Measurements from ENCODE around the gene ATP6AP2. TPM values are rescaled to one million over a fixed set of nuclear protein-coding genes. Genes with fewer than 3 reads are reported as not detected.

ATP6AP2 gene
- total RNA-seq, 1 experiment from 2014 or later, result 62.0 TPM

DNA sequence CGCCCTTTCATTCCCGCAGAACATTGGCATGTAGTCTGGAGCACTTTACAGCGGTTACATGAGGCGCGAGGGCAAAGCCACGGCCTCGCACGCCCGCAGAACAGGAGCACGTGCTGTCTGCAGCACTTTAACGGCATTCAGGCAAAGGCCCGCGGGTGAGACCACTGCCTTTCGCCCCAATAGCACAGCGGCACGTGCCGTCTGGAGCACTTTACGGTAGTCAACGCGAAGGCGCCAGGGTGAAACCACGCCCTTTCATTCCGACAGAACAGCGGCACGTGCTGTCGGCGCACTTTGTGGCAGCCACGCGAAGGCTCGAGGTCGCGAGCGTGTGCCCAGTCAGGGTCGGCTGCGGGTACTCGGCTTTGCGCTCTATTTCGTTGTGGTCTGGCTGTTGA is 42.4 kb downstream of the ATP6AP2 start, which contains the start of gene MPC1L:
TSS of gene MPC1L (plus strand) at position 290 of the 398 bp plus-strand sequence. CDS start 138 bp downstream, outside the sequence.
- Histone ChIP-seq H2AFZ (ENCODE audit: low read depth, low read length, poor library complexity, severe bottlenecking) (no peak within 1 kb of the TSS), H4K20me1 (ENCODE audit: insufficient read depth) (no peaks in the 10 kb centered on the region), H3K27ac (ENCODE audit: low read depth, low read length) (no peak within 1 kb of the TSS), H3K9ac (ENCODE audit: low read length) (no peak within 1 kb of the TSS), H3K4me2 (ENCODE audit: low read length) (no peak within 1 kb of the TSS), H3K36me3 (ENCODE audit: control insufficient read depth in 1 of 2, insufficient read depth in 2 of 2, low read length in 2 of 2) (no peaks in the 10 kb centered on the region; a peak in 1 of 4 replicates), H3K79me2 (ENCODE audit: insufficient read depth, low read length) (no peaks in the 10 kb centered on the region), H3K27me3 (ENCODE audit: insufficient read depth, low read length) (no peaks in the 10 kb centered on the region), H3K9me2 (ENCODE audit: insufficient read depth) (no peaks in the 10 kb centered on the region), H3K4me1 (ENCODE audit: control insufficient read depth in 1 of 2, insufficient read depth in 2 of 2, low read length in 2 of 2) (no peaks in the 10 kb centered on the region), H3K4me3 (replicated peaks in 1 of 2; ENCODE audit: low read depth in 1 of 2, low read length in 2 of 2) (no peak within 1 kb of the TSS), H3K9me3 (ENCODE audit: control insufficient read depth in 1 of 2, insufficient read depth in 1 of 2, low read depth in 1 of 2, low read length in 2 of 2) (no peaks in the 10 kb centered on the region)
- ATAC-seq (no peak), DNase-seq (ENCODE audit: low read depth, low spot score) (no peak)
- intact Hi-C loops (cut with micrococcal nuclease), result no loop called here
- ChIA-PET CTCF (no interaction called here), RAD21 (ENCODE audit: low non-redundant PET in 1 of 2, low total read pairs in 2 of 2, uncharacterized antibody in 2 of 2, unreplicated experiment in 2 of 2) (no interaction called here), POLR2A (no interaction called here)
- no TSS peak for BruUV-seq (replicated peaks)
- TF ChIP-seq ZFX (IDR thresholded peaks at IDR 0.05) (no peak), ELF1 (IDR thresholded peaks at IDR 0.05; ENCODE audit: borderline replicate concordance, low read depth) (no peak)

DNA sequence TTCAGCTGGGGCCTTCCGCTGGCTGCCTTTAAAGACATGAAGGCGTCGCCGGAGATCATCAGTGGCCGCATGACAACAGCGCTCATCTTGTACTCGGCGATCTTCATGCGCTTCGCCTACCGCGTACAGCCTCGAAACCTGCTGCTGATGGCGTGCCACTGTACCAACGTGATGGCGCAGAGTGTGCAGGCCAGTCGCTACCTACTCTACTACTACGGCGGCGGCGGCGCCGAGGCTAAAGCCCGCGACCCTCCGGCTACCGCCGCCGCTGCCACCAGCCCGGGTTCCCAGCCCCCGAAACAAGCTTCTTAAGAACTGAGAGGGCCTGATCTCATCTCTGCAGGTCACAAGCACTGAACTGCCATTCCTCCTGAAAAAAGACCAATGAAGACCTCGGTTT is 42.9 kb downstream of the ATP6AP2 start:
- RAD21 ChIA-PET (ENCODE audit: low non-redundant PET in 1 of 2, low total read pairs in 2 of 2, uncharacterized antibody in 2 of 2, unreplicated experiment in 2 of 2), result no interaction called here
- no peaks in the 10 kb centered on the region for H4K20me1 ChIP-seq (ENCODE audit: insufficient read depth)
- H2AFZ ChIP-seq (ENCODE audit: low read depth, low read length, poor library complexity, severe bottlenecking), result no peak overlapping the region
- H3K9ac ChIP-seq (ENCODE audit: low read length), result no peak overlapping the region
- intact Hi-C loops (cut with micrococcal nuclease), result no loop called here
- H3K36me3 ChIP-seq (ENCODE audit: control insufficient read depth in 1 of 2, insufficient read depth in 2 of 2, low read length in 2 of 2), result peaks cover 0 to 2% of the 10 kb centered on the region in 2 experiments; a peak in 1 of 4 replicates
- no peak for DNase-seq (ENCODE audit: low read depth, low spot score)
- no TSS peak for BruUV-seq (replicated peaks)
- H3K27ac ChIP-seq (ENCODE audit: low read depth, low read length), result no peak overlapping the region
- CTCF ChIA-PET, result no interaction called here
- H3K9me3 ChIP-seq (ENCODE audit: control insufficient read depth in 1 of 2, insufficient read depth in 1 of 2, low read depth in 1 of 2, low read length in 2 of 2), result no peaks in the 10 kb centered on the region
- ATAC-seq, result no peak
- no peaks in the 10 kb centered on the region for H3K27me3 ChIP-seq (ENCODE audit: insufficient read depth, low read length)
- POLR2A ChIA-PET, result no interaction called here
- no peaks in the 10 kb centered on the region for H3K9me2 ChIP-seq (ENCODE audit: insufficient read depth)
- TF ChIP-seq SP1 (IDR thresholded peaks at IDR 0.05; ENCODE audit: low read depth) (no peak), TCF7L2 (IDR thresholded peaks at IDR 0.05; ENCODE audit: borderline replicate concordance, extremely low read depth, insufficient read depth, insufficient read length) (no peak), JUND (IDR thresholded peaks at IDR 0.05) (no peak), SRF (IDR thresholded peaks at IDR 0.05; ENCODE audit: low read depth) (no peak), CEBPB (IDR thresholded peaks at IDR 0.05; ENCODE audit: low read depth) (no peak), YY1 (IDR thresholded peaks at IDR 0.05; ENCODE audit: extremely low read depth, insufficient replicate concordance, low read depth, low read length) (no peak)
- TF ChIP-seq, protein P1, sequence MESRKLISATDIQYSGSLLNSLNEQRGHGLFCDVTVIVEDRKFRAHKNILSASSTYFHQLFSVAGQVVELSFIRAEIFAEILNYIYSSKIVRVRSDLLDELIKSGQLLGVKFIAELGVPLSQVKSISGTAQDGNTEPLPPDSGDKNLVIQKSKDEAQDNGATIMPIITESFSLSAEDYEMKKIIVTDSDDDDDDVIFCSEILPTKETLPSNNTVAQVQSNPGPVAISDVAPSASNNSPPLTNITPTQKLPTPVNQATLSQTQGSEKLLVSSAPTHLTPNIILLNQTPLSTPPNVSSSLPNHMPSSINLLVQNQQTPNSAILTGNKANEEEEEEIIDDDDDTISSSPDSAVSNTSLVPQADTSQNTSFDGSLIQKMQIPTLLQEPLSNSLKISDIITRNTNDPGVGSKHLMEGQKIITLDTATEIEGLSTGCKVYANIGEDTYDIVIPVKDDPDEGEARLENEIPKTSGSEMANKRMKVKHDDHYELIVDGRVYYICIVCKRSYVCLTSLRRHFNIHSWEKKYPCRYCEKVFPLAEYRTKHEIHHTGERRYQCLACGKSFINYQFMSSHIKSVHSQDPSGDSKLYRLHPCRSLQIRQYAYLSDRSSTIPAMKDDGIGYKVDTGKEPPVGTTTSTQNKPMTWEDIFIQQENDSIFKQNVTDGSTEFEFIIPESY (IDR thresholded peaks at IDR 0.05; ENCODE audit: extremely low read depth, insufficient replicate concordance, low read length), result no peak
- H3K4me3 ChIP-seq (replicated peaks in 1 of 2; ENCODE audit: low read depth in 1 of 2, low read length in 2 of 2), result no peak overlapping the region
- no peak overlapping the region for H3K4me2 ChIP-seq (ENCODE audit: low read length)
- no peaks in the 10 kb centered on the region for H3K79me2 ChIP-seq (ENCODE audit: insufficient read depth, low read length)
- H3K4me1 ChIP-seq (ENCODE audit: control insufficient read depth in 1 of 2, insufficient read depth in 2 of 2, low read length in 2 of 2), result no peaks in the 10 kb centered on the region

All from HCT116 (cell line).